ENCODE data around the gene ZBTB42. TPM values are rescaled to one million over a fixed set of nuclear protein-coding genes. Genes with fewer than 3 reads are reported as not detected.

ZBTB42 gene
- total RNA-seq, 1 experiment from 2014 or later: 4.2 TPM

DNA sequence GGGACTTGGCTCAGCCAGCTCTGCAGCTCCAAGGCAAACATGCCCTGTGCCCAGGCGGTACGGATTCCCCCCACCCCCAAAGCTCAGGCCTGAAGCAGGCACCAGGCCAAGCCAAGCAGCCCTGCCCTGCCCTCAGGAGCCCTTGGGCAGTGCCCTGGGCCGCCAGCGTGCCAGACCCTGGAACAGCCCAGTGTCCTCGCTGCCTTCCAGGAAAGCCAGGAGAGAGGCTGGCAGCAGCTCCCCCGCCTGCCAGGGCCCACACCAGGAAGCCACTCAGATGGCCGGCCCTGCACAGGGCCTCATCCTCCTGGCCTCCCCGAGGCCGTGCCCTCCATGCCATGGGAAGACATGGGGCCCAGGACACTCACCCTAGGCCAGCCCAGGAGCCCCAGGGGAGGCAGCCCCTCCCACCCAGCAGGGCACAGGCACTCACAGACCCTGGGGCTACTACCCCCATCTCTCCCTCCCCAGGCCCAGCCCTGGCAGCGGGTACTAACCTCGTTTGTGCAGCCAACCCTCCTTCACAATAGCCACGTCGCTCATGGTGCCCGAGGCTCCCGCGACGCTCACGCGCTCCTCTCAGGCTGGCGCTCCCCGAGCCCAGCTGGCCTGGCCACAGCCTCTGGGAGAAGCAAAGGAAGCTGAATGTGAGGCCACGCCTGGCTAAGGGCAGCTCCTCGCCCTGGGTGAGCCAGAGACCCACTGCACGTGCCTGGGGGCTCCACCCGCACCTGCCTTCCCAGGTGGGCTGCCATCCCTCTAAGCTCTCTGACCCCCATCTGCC is 8.6 kb upstream of the ZBTB42 start:
- CTCF ChIA-PET: no interaction called here
- H3K79me2 ChIP-seq (ENCODE audit: low read depth): peaks cover 43% of the 10 kb centered on the region
- no peak overlapping the region for H3K27ac ChIP-seq

DNA sequence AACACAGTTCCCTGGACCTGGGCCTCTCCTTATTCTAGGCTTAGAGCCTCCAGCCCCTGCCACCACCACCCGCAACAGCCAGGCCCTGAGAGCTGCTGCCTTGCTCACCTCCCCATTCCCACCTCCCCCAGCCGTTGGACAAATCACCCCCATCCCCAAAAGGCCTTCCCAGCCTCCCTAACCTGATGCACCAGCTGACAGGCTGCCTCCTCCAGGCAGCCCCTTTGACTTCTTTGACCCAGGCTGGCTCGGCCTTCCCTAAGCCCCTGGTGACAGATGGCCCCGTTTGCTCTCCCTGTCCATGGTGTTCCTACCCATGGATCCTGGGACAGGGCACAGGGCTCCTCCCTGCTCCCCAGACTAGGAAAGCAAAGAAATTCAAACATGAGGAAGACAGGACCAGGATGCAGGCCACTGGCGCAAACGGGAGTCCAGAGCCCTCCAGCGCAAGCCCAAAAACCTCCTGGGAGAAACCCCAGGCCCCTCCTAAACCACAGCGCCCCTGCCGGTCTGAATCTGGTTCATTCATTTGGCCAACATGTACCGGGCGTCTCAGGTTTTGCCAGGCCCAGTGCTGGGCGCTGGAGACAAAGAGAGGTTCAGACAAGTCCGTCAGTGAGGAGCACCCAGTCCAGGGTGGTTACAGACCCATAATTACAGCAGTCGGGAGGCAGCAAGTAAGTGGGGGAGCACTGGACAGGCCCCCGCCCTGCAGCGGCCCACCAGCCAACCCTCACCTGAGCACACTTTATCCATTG is 7.8 kb upstream of the ZBTB42 start:
- Histone ChIP-seq H2AFZ (no peak overlapping the region), H3K36me3 (ENCODE audit: low read depth) (no peaks in the 10 kb centered on the region), H3F3A (ENCODE audit: insufficient read depth, low read depth) (peaks cover 17% of the 10 kb centered on the region; the same call in 1 of the 2 replicates), H3K4me3 (no peak overlapping the region), H3K4me2 (peak overlapping the region; percentile 92; the same call in 1 of the 2 replicates), H3K9me3 (ENCODE audit: insufficient read depth, low read depth) (no peaks in the 10 kb centered on the region), H3K27me3 (ENCODE audit: insufficient read depth, low read depth) (no peaks in the 10 kb centered on the region), H3K79me2 (ENCODE audit: low read depth) (peaks cover 43% of the 10 kb centered on the region), H3K4me1 (replicated peaks; ENCODE audit: insufficient read depth) (peaks cover 18% of the 10 kb centered on the region), H4K20me1 (ENCODE audit: insufficient read depth) (peaks cover 41% of the 10 kb centered on the region), H3K9me2 (ENCODE audit: insufficient read depth) (no peaks in the 10 kb centered on the region), H3K27ac (no peak overlapping the region)
- intact Hi-C loops (cut with micrococcal nuclease; ENCODE audit: unreplicated experiment): no loop called here
- TF ChIP-seq, protein P1, sequence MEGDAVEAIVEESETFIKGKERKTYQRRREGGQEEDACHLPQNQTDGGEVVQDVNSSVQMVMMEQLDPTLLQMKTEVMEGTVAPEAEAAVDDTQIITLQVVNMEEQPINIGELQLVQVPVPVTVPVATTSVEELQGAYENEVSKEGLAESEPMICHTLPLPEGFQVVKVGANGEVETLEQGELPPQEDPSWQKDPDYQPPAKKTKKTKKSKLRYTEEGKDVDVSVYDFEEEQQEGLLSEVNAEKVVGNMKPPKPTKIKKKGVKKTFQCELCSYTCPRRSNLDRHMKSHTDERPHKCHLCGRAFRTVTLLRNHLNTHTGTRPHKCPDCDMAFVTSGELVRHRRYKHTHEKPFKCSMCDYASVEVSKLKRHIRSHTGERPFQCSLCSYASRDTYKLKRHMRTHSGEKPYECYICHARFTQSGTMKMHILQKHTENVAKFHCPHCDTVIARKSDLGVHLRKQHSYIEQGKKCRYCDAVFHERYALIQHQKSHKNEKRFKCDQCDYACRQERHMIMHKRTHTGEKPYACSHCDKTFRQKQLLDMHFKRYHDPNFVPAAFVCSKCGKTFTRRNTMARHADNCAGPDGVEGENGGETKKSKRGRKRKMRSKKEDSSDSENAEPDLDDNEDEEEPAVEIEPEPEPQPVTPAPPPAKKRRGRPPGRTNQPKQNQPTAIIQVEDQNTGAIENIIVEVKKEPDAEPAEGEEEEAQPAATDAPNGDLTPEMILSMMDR (conservative IDR thresholded peaks at IDR 0.05): no peak
- no peak for TF ChIP-seq EZH2 (IDR thresholded peaks at IDR 0.05; ENCODE audit: low read depth)
- DNase-seq: no peak
- CTCF ChIA-PET: no interaction called here
- POLR2A ChIA-PET (ENCODE audit: unreplicated experiment): no interaction called here
- no TSS peak for BruUV-seq (replicated peaks)

More for the DNA sequence above, 8.6 kb upstream of the ZBTB42 start:
- no peaks in the 10 kb centered on the region for H3K27me3 ChIP-seq (ENCODE audit: insufficient read depth, low read depth)
- H3K36me3 ChIP-seq (ENCODE audit: low read depth): no peaks in the 10 kb centered on the region
- intact Hi-C loops (cut with micrococcal nuclease; ENCODE audit: unreplicated experiment): no loop called here
- peaks cover 15% of the 10 kb centered on the region; the same call in 1 of the 2 replicates for H3F3A ChIP-seq (ENCODE audit: insufficient read depth, low read depth)
- peaks cover 45% of the 10 kb centered on the region for H4K20me1 ChIP-seq (ENCODE audit: insufficient read depth)
- H3K4me1 ChIP-seq (replicated peaks; ENCODE audit: insufficient read depth): peaks cover 18% of the 10 kb centered on the region
- TF ChIP-seq, protein P1 (conservative IDR thresholded peaks at IDR 0.05): no peak
- TF ChIP-seq EZH2 (IDR thresholded peaks at IDR 0.05; ENCODE audit: low read depth): no peak
- POLR2A ChIA-PET (ENCODE audit: unreplicated experiment): no interaction called here
- H3K9me2 ChIP-seq (ENCODE audit: insufficient read depth): no peaks in the 10 kb centered on the region
- no peak overlapping the region for H3K4me3 ChIP-seq
- BruUV-seq (replicated peaks): no TSS peak
- peak in 1 of 2 experiments; percentile 58 for DNase-seq
- no peak overlapping the region for H3K4me2 ChIP-seq
- H2AFZ ChIP-seq: no peak overlapping the region
- no peaks in the 10 kb centered on the region for H3K9me3 ChIP-seq (ENCODE audit: insufficient read depth, low read depth)

DNA sequence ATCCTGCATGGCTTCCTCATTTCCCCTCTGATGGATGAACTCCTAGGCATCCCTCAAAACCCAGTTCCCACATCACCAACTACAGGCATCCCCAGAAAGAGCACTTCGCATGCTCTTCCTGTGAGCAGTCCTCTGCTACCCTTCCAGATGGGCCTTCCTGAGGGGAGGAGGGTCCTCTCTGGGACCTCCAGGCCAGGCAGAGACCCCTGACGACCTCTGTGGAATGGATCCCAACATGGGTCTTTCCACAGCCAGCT is 7.3 kb upstream of the ZBTB42 start:
- ChIA-PET POLR2A (ENCODE audit: unreplicated experiment) (no interaction called here), CTCF (no interaction called here)
- H3K4me2 ChIP-seq: peak overlapping the region; percentile 92
- H3K4me3 ChIP-seq: peak overlapping the region; percentile 74; the same call in 1 of the 2 replicates
- peaks cover 40% of the 10 kb centered on the region for H4K20me1 ChIP-seq (ENCODE audit: insufficient read depth)
- DNase-seq: no peak
- peaks cover 43% of the 10 kb centered on the region for H3K79me2 ChIP-seq (ENCODE audit: low read depth)
- no peaks in the 10 kb centered on the region for H3K27me3 ChIP-seq (ENCODE audit: insufficient read depth, low read depth)
- no peaks in the 10 kb centered on the region for H3K9me3 ChIP-seq (ENCODE audit: insufficient read depth, low read depth)
- H3F3A ChIP-seq (ENCODE audit: insufficient read depth, low read depth): peaks cover 17% of the 10 kb centered on the region; the same call in 1 of the 2 replicates
- H3K36me3 ChIP-seq (ENCODE audit: low read depth): no peaks in the 10 kb centered on the region
- intact Hi-C loops (cut with micrococcal nuclease; ENCODE audit: unreplicated experiment): no loop called here
- TF ChIP-seq, protein P1 (conservative IDR thresholded peaks at IDR 0.05): no peak
- TF ChIP-seq EZH2 (IDR thresholded peaks at IDR 0.05; ENCODE audit: low read depth): no peak
- BruUV-seq (replicated peaks): no TSS peak
- no peak overlapping the region for H3K27ac ChIP-seq
- no peaks in the 10 kb centered on the region for H3K9me2 ChIP-seq (ENCODE audit: insufficient read depth)
- peaks cover 18% of the 10 kb centered on the region for H3K4me1 ChIP-seq (replicated peaks; ENCODE audit: insufficient read depth)
- H2AFZ ChIP-seq: no peak overlapping the region

Measured in PC-9 (cell line).